Spleen (tissue), 7 donors: ENCODE results near the gene ALG14.

Source experiments
- CTCF ChIP-seq, 11 experiments: fragments of 200-600 bp in 7 of 11; fragments of 450-650 bp in 4 of 11; sonication (generic) in 4 of 11; IDR thresholded peaks in 8 of 11; conservative IDR thresholded peaks in 3 of 11; 1 replicate in 7 of 11; 2 replicates in 4 of 11; pipeline versions ENCODE4 v1.4.0 to v1.8.0; 2016 to 2021; ENCODE audit warnings: antibody characterized with exemption in 11 of 11, inconsistent platforms in 4 of 11, mild to moderate bottlenecking in 1 of 11
- POLR2A ChIP-seq, 3 donors: fragments of 450-650 bp; IDR thresholded peaks; one replicate each; pipeline ENCODE4 v1.5.1; 2017; ENCODE audit warnings: antibody characterized with exemption in 3 of 3, mild to moderate bottlenecking in 1 of 3
- POLR2AphosphoS5 ChIP-seq, 3 donors: sonication (generic); formaldehyde crosslinking; IDR thresholded peaks; one replicate each; pipeline ENCODE4 v1.5.1; 2017; ENCODE audit warnings: antibody characterized with exemption in 3 of 3
- donor health status: DM: no; HTN: no; CAD: no; lungs with moderate emphysema.
- donor health status: DM: no; HTN: no; CAD: no.
- donor health status: DM: no; HTN: no; CAD: no.

DNA sequence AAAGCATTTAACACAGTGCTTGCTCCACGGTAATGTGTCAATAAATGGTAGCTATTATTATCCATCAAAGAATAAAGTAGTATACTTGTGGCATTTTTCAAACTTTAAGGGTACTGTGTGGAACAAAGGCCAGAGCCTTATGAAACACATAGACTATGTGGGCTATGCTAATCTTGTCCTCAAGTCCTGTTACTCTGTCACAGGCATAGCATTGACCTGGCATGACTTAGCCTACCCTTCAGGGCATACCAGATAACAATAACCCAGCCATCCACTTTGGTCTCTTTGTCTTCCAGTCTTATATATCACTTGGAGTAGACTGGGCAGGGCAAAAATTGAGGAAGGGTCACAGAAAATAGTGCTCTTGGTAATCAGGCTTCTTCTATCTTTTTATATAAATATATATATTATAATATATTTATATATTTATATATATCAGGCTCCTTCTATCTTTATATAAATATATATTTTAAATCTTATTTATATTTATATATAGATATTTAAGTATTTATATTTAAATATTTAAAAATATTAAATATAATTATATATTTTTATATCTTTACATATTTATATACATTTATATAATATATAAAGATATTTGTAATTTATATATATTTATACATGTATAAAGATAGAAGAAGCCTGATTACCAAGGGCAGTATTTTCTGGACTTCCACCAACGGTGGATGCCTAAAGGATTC, 79.7 kb downstream of the ALG14 start:
- TF ChIP-seq CTCF (IDR thresholded peaks at IDR 0.05 in 8 of 11, conservative IDR thresholded peaks at IDR 0.05 in 3 of 11) (no peak), POLR2AphosphoS5 (IDR thresholded peaks at IDR 0.05) (no peak), POLR2A (IDR thresholded peaks at IDR 0.05) (no peak)
